Testis (tissue), 2 donors: ENCODE results near the gene KDM2A.

ENCODE experiments used
- POLR2A ChIP-seq: fragments of 450-650 bp; IDR thresholded peaks from one replicate; pipeline ENCODE4 v1.6.1; 2017; ENCODE audit warnings: antibody characterized with exemption, mild to moderate bottlenecking, moderate library complexity
- TF ChIP-seq, protein P1 (sequence below), 3 experiments: fragments of 450-650 bp in 2 of 3; fragments of 200-600 bp in 1 of 3; sonication (generic) in 1 of 3; IDR thresholded peaks; one replicate each; pipeline ENCODE4 v1.5.1; 2016 to 2019; ENCODE audit warnings: antibody characterized with exemption in 3 of 3, mild to moderate bottlenecking in 2 of 3, moderate library complexity in 1 of 3

GRCh38 chr11:67095214-67095507 lies 23.9 kb upstream of the KDM2A start:
- TF ChIP-seq POLR2A = no peak
- TF ChIP-seq, protein P1, sequence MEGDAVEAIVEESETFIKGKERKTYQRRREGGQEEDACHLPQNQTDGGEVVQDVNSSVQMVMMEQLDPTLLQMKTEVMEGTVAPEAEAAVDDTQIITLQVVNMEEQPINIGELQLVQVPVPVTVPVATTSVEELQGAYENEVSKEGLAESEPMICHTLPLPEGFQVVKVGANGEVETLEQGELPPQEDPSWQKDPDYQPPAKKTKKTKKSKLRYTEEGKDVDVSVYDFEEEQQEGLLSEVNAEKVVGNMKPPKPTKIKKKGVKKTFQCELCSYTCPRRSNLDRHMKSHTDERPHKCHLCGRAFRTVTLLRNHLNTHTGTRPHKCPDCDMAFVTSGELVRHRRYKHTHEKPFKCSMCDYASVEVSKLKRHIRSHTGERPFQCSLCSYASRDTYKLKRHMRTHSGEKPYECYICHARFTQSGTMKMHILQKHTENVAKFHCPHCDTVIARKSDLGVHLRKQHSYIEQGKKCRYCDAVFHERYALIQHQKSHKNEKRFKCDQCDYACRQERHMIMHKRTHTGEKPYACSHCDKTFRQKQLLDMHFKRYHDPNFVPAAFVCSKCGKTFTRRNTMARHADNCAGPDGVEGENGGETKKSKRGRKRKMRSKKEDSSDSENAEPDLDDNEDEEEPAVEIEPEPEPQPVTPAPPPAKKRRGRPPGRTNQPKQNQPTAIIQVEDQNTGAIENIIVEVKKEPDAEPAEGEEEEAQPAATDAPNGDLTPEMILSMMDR (IDR thresholded peaks at IDR 0.05) = no peak
